GM19193 (cell line): ENCODE results near the gene STIM2.

ENCODE experiments used
- POLR2A ChIP-seq: IDR thresholded peaks from 4 replicates; pipeline ENCODE4 v1.6.1; 2011; ENCODE audit not compliant: insufficient read depth, insufficient read length; ENCODE audit errors: extremely low read depth

STIM2 gene

DNA sequence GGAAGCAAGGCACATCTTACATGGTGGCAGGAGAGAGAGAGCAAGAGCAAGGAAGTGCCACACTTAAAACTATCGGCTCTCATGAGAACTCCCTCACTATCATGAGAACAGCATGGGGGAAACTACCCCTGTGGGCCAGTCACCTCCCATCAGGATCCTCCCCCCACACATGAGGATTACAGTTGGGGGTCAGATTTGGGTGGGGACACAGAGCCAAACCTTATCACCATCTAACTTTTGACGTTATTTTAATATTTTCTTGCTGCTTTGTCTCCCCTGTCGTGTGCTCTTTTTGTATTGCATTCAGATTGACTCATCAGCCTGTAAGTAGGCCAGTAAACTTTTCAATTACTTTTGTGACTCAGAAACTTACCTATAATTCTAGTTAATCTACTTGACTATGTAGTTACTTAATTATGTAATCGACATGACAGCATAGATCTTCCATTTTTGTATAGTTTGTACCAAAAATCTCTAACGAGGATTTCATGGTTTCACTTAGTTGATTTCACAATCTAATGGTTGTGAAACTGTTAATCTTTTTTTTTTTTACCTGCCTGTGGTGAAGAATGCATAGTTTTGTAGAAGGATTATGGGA lies 18.3 kb downstream of the STIM2 start:
- no peak for TF ChIP-seq POLR2A

DNA sequence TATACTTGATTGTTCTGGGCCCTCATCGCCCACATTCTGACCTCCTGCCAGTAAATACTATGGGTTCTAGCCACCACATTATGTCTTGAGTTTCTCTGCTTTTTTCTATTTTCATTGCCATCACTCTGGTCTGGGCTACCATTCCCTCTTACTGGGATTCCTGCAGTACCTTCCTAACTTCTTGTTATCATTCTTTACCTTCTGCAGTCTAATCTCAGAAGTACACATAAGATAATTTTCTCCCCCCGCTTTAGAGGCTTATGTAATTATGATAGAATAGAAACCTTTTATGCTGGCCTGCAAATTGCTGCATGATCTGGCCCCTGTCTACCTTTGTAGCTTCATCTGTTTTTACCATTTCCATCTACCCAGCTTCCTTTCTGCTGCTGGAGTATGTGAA lies 19.2 kb downstream of the STIM2 start:
- no peak for TF ChIP-seq POLR2A

DNA sequence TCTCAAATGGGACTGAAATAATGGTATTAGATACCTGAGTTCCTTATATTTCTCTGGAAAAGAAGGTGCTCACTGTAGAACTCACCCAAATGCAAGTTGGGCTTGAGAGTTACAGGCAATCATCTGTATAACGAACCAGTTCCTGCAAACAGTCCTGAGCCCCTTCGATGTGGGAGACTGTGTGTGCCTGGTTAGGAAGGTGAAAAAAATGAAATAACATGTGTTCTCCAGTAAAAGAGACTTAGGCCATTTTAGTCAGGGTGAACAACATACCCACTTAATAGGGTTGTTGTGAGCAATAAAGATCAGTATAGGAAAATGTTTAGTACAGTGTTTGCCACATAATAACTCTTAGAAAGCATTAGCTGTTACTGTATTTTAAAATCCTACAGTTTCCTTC lies 23.4 kb downstream of the STIM2 start:
- TF ChIP-seq POLR2A = no peak

DNA sequence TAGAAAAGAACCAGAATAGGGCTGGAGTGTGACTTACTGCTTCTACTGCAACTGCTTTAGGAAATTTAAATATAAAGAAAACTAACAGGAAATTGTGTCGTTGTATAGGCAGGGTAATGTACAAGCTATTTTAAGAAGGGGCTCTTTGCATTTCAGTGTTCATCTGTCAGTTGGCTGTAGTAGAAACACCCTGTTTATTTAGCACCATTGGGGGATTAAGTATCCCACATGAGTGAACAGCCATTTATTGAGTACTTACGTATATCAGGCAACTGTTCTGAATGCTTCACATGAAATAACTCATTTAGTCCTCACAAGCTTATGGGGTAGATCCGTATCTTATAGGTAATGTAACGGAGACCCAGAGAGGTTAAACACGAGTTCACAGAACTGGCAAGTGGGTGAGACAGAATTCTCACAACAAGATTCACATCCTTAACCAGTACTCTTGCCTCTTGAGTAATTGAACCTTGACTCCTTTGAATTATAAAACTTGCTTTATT lies 23.9 kb downstream of the STIM2 start:
- no peak for TF ChIP-seq POLR2A

DNA sequence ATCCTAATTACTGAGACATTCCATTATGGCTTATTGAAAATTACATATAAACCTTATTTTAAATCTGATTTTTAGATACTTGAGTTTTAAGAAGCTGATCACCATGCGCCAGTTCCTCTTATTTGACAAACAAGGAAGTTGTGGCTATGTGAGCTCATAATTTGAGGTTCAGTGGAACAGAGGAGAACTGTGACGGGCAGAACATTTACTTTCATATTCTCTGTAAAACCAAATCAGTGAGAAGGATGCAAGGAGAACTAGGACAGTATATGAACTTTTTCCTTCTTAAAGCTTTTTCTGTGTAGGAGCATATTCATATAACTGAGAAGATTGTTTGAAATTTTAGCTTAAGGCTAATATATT lies 25.3 kb downstream of the STIM2 start:
- TF ChIP-seq POLR2A = no peak

DNA sequence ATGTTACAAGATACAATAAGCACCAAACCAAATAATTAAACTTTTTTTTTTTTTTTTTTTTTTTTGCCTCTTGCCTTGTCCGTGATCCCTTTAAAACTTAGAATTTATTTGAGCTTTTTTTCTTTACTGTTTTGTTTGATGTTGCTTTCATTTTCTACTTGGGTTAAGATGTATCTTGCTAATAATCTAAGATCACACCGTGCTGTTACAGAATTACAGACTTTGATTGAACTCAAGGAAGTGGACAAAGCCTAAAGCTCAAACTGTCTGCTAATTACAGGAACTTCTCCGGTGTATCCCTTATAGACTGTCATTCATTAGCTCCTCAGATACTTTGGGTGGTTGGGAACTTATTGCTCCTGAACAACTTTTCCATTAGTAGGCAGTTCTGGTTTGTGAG lies 26.5 kb downstream of the STIM2 start:
- TF ChIP-seq POLR2A = no peak

DNA sequence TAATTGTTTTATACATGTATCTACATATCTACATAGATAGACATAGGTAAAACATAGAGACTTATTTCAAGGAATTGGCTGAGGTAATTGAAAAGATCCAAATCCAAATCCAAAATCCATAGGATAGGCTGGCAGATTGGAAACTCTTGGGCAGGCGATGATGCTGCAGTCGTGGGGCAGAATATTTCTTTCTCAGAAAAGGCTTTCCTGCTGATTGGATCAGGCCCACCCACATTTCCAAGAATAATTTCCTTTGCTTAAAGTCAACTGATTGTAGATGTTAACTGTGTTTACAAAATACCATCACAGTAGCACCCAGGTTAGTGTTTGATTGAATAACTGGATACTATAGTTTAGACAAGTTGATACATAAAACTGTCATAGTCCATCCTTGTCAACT lies 27.2 kb downstream of the STIM2 start:
- TF ChIP-seq POLR2A = no peak

DNA sequence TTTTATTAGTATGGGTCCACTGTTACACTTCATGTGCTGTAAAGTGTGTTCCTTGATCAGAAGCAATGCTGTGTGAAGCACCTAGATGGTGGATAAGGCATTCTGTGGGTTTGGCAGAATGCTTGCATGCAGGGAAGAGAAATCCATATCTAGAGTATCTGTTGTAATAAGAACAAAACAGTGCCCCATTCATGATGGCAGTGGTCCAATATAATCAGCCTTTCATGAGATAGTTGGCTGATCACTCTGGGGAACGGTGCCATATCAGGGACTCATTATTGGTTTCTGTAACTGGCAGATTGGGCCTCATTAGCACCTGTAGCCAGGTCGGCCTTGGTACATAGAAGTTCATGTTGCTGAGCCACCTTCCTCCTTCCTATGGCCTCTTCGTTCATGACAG lies 28.7 kb downstream of the STIM2 start:
- TF ChIP-seq POLR2A = no peak

DNA sequence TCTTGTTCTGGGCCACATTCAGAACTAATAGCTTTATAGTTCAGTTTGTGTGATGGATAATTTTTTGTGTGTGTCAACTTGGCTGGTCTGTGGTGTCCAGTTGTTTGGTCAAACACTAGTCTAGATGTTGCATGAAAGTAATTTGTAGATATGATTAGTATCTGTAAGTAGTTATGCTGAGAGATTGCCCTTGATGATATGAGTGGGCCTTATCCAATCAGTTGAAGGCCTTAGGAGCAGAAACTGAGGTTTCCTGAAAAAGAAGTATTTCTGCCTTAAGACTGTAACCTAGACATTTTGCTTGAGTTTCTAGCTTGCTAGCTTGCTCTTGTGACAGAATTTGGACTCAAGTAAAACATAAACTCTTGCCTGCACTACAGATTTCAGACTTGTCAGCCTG lies 30.4 kb downstream of the STIM2 start:
- no peak for TF ChIP-seq POLR2A

DNA sequence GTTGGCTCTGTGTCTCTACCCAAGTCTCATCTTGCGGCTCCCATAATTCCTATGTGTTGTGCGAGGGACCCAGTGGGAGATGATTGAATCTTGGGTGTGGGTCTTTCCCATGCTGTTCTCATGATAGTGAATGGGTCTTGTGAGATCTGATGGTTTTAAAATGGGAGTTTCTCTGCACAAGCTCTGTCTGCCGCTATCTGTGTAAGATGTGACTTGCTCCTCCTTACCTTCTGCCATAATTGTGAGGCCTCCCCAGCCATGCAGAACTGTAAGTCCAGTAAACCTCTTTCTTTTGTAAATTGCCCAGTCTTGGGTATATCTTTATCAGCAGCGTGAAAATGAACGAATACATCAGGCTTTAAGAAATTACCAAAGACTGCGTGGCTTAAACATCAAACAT lies 31.2 kb downstream of the STIM2 start:
- TF ChIP-seq POLR2A = no peak

DNA sequence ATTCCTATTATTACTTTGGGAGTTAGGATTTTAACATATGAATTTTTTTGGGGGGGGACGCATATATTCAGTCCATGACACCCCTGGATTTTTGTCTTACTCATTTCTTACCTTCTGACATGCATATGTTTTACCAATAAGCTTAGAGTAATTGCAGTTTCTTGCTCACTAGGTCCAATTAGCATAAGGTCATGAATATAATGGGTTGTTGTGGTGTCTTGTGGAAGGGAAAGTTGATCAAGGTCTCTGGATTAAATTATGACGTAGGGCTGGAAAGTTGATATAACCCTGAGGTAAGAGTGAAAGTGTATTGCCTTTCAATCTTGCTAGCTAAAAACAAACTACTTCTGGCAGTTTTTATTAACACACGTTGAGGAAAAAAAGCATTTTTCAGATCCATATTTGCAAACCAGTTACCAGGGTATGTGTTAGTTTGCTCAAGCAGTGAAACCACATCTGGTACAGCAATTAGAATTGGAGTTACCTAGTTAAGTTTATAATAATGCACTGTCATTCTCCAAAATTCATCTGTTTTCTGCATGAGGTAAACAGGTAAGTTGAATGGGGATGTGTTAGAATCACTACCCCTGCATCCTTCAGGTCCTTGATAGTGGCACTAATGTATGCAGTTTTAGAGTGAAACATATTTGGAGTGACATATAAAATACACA lies 32.0 kb downstream of the STIM2 start:
- TF ChIP-seq POLR2A = no peak

DNA sequence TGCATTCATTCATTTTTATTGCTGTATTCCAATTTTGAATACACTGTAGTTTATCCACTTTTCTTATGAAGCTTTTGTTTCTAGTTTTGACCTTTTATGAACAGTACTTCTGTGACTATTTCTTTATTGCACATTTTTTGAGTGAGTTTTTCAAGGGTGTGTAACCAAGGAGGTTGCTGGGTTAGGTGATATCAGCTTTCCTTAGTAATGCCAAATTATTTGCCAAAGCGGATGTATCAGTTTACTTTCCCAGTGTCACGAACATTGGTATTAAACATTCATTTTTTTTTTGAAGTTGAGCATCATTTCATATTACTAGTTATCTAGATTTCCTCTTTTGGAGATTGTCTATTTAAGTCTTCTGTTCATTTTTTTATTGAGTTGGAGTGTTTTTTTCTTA lies 32.9 kb downstream of the STIM2 start:
- no peak for TF ChIP-seq POLR2A

DNA sequence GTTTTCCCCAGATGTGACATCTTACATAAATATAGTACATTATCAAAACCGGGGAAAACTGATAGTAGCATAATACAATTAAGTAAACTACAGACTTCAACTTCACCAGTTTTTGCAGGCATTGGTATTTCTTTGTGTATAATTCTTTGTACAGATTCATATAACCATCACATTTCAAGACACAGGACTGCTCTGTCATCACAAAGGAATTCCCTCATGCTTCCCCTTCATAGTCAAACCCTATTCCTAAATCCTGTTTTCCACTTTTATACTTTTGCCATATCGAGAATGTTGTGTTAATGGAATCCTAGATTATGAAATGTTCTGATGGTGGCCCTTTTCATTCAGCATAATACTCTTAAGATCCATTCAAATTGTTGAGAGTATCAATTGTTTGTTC lies 36.0 kb downstream of the STIM2 start:
- no peak for TF ChIP-seq POLR2A

DNA sequence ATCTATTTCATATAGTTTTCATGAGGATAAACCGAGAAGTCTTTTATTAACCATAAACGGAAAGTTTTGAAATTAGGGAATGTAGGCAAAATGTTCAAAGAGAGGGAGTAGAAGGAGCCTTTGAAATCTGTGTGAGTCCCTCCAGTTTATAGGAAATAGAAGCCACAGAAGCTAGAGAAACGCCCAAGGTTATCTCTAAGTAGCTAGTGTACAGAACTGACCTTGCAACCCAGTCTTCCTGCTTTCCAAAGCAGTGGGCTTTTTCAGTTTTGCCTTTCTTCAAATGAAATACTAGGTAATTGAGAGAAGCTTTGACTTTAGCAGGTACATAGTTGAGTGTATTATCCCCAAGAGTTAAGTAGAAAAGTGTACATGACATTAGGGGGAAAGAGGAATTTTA lies 39.4 kb downstream of the STIM2 start:
- TF ChIP-seq POLR2A = no peak

DNA sequence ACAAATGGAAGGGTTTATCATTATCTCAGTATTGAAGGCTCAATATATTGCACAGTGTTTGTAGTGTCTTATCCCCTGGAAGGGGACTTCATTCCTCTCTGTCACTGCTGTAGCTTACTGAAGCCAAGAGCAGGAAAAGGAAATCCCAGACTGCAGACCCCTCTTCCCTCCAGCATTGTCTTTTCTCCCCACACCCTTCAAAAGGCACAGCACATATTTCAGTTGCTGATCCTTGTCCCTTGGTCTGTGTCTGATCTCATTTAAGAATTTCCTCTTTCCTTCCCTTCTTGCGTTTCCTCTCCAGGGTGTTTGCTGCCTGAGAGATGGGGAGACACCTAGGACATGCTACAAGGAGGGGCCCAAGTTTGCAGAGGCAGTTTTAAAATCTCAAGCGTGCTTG lies 40.1 kb downstream of the STIM2 start:
- no peak for TF ChIP-seq POLR2A

DNA sequence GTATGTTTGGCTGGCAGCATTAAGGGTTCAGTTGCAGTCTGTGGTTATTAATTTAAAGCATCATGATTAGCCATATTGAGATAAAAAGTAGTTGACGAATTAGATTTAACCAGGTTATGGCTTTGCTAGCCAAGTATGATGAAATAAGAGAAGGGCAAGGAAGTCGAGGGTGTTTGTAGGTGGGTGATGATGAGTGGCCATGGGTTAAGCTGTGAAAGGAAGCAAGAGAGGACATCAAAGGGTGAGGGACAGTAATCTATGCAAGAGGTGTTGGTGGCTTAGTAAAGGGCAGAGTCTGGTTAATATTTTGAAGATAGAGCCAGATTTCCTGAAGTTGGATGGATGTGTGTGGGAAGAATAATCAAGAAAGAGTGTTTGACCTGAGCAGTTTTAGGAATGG lies 44.5 kb downstream of the STIM2 start:
- no peak for TF ChIP-seq POLR2A

DNA sequence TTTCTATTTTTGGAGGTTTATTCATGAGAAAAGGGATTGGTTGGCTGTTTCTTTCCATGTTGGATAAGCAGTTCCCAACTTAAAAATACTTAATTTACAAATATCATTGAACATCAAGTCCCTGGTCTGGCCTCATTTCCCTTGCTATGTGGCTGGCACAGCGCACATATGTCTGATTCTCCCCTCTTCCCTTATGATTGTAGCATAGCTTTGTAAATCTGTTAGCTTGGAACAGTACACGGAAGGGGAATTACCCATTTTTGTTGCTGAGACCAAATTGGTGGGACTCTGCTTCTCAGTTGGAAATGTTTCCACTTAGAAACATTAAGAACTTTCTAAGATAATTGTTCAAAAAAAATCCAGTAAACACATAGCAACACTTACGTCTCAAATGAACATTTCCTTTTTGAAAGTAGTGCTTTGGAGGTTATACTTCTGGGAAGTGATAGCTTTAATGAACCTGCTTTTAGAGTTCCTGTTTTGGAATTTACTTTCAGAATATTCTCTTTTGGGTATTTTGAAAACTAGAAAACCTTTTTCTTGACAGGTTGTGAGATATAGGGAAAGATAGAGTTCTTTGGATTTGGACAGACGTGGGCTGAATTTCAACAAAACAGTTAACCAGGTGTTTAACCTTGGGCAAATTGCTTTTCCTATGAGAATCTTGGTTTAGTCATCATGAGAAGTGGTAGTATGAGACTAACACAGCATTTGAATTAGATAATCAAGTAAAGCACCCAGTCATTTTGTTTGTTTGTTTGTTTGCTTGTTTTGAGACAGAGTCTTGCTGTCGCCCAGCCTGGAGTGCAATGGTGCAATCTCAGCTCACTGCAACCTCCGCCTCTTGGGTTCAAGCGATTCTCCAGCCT lies 47.3 kb downstream of the STIM2 start:
- TF ChIP-seq POLR2A = no peak

DNA sequence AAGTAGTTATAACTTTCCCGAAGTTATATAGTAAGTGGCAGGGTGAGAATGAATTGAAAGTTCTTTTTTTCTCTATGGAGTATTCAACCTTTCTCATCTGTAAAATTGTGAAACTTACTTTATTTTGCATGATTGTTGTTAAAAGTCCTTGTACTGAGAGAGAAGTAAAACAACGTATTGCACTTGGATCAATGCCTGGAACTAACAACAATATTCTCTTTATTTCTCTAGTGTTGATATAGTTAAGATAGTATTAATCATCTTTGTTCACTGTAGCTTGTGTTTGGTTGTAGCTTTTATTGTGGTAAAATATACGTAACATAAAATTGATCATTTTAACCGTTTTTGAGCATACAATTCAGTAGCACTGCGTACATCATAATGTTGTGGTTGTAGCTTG lies 48.7 kb downstream of the STIM2 start:
- TF ChIP-seq POLR2A = no peak
